Activated naive CD4-positive, alpha-beta T cell treated with Interleukin-2 at 50 U/mL for 16 hours (primary cell): Measurements from ENCODE around the gene ZFAND5.

Experiments
- DNase-seq: peaks from one replicate; pipeline ENCODE4 v3.0.0-alpha.2; 2020

ZFAND5 gene, protein sequence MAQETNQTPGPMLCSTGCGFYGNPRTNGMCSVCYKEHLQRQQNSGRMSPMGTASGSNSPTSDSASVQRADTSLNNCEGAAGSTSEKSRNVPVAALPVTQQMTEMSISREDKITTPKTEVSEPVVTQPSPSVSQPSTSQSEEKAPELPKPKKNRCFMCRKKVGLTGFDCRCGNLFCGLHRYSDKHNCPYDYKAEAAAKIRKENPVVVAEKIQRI

DNA sequence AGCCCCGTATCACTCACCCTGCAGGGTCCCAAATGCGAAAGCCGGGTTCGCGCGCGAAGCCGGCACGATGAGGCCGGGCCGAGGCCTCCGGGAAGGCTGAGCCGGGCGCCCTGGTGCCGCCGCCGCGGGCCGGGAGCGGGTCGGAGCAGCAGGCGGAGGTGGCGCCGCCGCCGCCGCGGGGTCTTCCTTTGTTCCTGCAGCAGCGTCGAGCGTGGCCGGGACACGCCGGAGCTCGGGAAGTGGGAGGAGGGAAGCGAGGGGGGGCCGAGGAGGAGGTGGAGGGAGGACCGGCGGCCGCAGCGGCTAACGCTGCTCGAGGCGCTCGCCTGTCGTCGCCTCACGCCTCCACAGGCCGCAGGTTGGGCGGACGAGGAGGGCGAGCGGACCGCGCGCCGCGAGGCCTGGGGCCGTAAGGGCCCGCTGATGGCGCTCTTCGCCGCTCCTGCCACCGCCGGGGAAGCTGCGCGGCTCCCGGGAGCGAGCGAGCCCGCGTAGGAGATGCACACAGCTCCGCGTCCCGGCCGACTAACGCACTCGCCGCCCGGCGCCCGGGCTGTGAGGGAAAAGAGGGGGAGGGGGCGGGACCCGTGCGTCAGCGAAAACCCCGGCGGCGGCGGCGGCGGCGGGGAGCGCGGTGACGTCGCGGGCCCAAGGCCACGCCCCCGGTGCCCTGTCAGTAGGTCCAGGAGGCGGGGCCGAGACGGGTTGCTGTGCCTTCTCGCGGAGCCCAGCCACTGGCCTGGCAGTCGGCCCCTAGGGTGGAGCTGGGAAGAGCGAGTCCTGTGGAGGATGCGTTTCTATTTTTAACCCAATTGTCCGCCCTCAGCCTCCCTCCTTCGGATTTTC, at the start of gene ZFAND5:
ZFAND5 (minus strand) TSS at position 530 of the 846 bp plus-strand sequence. CDS start 4,430 bp downstream, outside the sequence.
- DNase-seq = peak; percentile 93

DNA sequence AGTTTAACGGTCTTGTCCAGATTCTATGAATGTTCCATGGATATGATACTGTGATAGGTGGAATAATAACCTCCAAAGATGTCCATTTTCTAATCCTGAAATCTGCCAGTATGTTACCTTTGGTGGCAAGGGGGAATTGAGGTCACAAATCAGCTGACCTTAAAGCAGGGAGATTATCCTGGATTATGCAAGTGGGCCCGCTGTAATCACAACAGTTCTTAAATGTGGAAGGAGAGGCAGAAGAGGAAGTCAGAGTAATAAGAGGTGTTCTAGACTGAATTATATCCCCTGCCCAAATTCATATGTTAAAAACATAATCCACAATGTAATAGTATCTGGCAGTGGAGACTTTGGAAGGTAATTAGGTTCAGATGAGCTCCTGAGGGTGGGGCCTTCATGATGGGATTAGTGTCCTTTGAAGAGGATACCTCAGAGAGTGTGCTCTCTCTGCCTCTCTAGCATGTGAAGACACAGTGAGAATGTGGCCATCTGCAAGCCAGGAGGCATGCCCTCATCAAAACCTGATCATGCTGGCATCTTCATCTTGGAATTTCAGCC, 47.6 kb upstream of the ZFAND5 start:
- no peak for DNase-seq

DNA sequence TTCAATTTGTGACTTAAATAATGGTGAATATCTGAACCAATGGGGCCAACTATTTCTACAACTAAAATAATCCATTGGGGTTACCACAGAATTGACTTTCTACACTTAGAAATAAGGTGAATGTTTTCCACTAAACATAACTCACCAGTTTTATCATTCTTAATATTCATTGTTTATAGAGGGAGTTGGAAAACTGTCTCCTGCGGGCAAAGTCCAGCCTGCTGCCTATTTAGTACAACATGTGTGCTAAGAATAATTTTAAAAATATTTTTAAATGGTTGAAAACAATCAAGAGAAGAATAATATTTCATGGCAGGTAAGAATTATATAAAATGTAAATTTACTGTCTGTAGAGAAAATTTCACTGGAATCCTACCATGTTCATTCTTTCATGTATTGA, 45.2 kb upstream of the ZFAND5 start:
- DNase-seq = no peak

DNA sequence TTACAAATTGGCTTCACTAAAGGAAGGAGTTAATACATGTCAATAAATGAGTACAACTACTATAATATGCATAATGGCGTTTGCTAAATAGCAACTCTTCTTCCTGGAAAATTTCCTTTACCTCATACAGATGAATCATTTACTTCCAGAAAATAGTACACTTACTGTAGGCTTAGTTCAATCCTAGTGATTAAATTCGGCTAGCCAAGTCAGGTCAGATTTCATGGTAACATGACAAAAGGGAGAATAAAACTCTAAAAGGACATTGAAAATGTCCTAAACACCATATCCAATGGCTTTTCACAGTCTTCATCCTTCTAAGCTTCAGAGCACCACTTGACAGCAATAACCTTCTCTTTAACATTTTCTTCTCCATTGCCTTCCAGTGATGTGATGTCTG, 42.1 kb upstream of the ZFAND5 start:
- DNase-seq = no peak

DNA sequence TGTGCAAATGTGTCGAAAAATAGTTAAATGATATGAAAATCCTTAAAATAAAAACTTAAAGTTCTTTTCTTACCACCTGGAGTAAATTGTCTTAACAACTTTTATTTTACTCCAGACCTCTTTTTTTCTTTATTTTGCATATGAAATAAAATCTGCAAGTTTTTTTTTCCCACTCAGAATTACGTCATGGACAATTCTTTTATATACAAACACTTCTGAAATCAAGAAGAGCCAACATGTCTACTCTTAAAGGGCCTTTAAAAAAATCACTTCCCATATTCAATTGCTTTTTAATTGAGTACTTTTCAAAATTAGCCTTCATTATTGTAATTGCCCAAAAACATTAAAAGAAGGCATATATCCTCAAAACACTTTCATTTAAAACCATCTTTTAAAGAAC, 37.7 kb upstream of the ZFAND5 start:
- DNase-seq = no peak

DNA sequence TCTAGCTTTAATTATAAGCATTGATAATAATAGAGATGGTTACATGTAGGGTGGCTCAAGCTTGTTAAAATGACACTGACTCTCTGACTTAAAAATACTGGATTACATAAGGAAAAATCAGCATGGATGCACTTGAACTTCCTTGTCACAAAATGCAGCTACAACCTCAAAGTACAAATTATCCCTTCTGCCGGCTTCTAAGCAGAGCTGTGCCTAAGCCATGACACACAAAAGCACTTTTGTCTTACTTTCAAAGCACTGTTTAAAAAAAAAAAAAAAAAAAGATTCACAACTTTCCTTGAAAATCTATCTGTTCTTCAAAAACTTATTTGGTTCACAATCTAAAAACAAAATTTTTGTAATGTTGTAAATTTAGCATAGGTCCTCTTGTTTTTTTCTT, 36.4 kb upstream of the ZFAND5 start:
- no peak for DNase-seq

DNA sequence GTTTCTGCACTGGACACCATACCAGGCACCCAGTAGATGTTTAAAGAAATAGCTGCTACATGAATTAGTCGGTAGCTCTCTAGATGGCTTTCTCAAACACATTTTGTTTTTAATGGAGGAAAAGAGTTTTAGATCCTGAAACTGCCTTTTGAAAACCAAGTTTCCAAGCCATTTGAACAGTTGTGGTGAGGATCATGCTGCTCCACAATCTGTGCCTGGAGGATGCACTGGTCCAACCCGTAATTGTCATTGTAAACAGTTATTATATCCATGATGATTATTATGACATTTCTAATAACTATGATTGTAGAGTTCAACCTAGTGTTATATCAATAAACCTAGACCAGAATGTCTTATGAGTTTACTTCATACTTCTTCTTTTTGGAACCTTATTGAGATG, 35.9 kb upstream of the ZFAND5 start:
- no peak for DNase-seq

DNA sequence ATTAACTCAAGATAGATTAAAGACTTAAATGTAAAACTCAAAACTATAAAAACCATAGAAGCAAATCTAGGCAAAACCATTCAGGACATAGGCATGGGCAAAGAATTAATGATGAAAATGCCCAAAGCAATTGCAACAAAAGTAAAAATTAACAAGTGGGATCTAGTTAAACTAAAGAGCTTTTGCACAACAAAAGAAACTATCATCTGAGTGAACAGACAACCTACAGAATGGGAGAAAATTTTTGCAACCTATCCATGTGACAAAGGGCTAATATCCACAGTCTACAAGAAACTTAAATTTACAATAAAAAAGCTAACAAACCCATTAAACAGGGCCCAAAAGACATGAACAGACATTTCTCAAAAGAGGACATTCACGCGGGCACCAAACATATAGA, 34.4 kb upstream of the ZFAND5 start:
- no peak for DNase-seq

DNA sequence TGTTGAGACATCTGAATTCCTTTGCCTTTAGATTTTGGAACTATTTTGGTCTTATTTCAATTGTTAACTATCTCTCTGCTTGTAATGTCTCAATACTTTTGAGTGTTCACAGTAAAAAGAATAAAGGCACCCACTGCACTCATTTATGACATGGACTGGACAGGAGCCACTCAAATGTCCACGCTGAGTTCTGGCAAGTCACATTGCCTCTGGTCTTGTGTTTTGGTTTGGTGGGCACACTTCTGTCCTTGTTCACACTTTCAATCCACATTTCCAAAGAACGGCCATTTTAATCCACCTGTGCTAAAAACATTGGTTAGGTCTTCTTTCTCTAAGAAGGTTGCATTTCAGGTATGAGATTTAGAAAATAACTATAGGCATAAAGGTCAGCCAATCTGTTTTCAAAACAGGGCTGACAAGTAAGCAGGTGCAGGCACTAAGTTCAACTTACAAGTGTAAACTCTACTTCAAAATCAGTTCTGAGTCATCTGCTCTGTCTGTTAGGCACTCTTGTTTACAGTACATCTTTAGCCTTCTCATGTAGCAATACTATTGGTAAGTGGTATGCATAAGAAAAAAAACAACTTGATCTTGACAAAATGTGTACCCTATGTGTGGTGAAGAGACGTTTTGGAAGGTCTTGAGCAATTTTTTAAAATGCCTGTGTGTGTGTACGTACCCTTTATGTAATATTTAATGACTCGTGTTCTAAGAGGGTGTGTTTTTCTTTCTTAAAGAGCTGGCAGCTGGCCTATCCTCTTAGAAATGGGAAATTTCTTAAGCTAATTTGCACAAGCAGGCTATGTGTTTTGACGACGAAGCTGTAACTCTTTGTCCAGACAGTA, 31.5 kb upstream of the ZFAND5 start:
- DNase-seq = no peak

DNA sequence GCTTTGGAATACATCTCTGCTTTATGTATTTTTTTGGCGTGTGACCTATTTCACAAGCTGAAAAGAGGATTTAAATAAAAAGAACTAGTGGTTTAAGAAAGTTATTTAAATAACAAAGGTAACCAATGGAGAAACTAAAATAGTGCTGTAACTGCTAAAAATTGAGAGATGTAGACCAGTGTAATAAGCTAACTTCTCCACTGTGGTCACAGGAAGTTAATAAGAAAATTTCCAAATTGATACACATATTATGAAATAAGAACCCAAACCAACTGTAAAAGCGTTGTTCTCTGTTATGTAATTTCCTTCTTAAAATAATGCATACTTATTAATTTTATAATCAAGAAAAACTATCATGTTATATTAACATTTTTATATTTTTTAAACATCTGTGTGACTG, 29.1 kb upstream of the ZFAND5 start:
- DNase-seq = no peak

DNA sequence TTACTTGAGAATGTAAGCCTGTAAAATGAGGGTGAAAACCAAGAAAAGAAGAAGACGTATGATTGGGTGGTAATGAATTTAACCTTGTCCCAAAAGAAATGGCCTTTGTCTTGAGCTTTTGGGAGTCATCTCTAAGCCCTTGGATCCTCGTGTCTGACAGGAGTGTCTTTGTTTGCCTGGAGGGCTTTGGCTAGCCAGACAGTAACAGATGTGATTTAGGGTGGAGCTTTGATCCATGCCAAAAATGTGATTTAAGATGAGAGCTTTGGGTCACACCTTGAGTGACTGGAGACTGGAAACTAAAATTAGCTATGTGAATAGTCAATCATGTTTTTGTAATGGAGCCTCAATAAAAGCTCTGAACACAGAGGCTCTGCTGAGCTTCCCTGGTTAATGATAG, 25.9 kb upstream of the ZFAND5 start:
- DNase-seq = no peak

DNA sequence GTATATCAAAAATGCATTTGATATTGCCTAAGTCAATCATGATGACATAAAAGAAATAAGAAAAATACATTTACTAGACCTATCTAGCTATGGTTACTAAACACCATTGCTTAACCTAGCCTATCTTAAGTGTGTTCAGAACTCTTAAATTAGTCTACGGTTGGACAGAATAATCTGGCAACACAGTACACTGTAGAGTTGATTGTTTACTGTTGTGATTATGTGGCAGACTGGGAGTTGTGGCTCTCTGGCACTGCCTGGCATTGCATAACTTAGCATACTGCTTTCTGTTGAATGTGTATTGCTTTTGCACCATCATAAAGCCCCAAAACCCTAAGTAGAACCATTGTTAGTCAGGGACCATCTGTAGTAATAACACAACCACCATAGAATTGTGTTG, 21.2 kb upstream of the ZFAND5 start:
- no peak for DNase-seq

DNA sequence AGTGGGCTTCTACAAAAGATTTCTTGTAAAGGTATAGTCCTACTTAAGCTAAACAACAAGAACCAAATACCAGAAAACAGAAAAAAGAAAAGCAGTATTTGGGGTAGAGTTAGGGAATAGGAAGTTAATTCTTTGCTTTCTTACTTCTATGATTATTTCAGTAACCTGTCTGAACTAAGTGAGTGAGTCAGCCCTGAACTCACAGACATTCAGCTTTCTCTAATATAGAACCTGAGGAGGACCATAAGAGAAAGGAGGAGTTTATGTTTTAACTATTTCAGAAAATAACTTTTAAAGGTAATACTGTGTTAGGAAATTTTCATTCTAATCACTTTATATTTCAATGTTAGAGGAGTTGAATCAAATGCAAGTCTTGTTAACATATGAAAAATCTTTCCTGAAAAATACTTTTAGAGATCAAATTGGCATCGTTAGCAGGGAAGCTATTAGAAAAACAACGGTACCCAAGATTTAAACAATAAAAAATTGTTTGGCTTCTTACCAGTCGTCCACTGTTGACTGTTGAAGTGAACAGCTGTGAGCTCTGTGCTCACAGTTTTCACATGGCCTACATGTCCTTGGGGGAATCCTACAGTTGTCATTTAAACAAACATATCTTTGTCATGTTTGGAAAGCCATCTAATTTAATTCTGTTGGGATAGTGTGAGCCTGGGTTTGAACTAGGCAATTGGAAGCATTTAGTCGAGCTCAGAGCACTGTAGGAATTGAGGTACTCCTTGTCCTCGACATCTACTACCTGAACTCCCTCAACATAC, 19.9 kb upstream of the ZFAND5 start:
- DNase-seq = no peak

DNA sequence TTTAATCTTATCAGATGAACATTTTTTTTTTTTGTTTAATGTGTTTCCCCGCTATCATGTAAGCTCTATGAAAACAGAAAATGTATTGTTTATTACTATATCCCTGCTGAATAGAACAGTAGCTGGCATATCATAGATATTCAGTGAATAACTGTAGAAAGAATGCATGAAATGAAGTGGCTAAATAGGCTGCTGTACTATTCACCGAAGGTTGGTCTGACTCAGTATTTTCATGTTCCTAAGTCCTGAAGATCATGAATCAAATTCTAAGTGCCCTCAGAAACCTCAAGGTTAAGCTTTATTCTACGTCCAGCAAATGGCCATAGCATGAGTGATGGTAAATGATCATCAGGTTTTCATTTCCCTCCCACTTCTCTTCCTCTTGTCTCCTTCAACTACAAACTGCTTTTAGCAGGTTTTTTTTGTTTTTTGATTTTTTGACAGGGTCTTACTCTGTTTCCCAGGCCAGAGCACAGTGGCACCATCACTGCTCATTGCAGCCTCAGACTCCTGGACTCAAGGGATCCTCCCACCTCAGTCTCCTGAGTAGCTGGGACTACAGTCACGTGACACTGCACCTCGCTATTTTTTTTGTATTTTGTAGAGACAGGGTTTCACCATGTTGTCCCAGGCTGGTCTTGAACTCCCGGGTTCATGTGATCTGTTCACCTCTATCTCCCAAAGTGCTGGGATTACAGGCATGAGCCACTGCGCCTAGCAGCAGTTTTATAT, 19.1 kb upstream of the ZFAND5 start:
- DNase-seq = no peak

DNA sequence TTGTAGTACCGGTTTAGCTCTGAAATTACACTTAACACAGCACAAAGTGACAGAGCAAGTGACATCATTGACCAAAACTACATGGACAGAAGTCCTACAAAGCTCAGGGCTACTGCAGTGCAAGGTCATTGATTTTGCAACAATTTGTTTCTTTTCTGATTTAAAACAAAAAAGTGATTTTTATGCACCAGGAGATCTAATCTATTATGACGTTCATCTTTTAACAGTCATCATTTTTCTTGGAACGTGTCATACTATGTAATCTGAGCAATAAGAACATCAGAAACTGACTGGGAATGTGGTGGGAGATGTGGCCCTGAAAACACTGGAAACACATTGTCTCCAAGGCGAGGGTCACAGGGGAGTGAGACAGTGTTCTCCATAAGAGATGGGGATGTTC, 17.4 kb upstream of the ZFAND5 start:
- DNase-seq = no peak

DNA sequence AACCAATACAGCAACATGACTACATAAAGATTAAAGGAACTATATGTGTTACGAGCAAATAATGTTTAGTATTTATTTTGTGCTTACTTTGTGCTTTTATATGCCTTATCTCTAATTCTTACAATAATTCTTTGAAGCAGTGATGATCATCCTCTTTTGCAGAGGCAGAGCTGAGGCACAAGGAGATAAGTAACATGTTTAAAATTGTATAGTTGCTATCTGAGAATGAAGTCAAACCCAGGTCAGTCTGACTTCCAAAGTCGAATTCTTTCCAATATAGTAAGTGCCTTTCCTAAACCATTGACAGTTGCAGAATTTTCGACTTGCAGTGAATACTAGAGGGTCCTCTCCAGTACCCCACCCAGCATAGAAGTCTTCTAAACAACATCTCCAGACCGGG, 12.0 kb upstream of the ZFAND5 start:
- DNase-seq = no peak

DNA sequence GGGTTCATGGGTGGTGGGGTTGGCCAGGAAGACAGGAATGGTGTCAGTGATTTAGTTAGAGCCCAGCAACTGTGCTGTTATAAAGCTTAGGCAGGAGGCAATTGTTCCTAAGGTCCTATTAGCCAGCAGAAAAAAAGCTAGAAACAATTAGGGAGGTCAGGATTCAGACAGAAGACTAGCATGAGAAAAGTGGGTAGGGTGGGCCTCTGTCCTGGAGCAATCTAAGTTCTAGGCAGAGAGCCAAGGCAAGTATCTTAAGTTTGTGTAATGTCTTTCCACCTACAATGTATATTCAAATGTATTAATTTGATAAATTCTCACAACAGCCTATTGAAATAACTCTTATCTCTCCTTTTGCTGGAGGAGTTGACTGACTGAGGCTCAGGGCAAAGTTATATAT, 6.1 kb upstream of the ZFAND5 start:
- DNase-seq = no peak

DNA sequence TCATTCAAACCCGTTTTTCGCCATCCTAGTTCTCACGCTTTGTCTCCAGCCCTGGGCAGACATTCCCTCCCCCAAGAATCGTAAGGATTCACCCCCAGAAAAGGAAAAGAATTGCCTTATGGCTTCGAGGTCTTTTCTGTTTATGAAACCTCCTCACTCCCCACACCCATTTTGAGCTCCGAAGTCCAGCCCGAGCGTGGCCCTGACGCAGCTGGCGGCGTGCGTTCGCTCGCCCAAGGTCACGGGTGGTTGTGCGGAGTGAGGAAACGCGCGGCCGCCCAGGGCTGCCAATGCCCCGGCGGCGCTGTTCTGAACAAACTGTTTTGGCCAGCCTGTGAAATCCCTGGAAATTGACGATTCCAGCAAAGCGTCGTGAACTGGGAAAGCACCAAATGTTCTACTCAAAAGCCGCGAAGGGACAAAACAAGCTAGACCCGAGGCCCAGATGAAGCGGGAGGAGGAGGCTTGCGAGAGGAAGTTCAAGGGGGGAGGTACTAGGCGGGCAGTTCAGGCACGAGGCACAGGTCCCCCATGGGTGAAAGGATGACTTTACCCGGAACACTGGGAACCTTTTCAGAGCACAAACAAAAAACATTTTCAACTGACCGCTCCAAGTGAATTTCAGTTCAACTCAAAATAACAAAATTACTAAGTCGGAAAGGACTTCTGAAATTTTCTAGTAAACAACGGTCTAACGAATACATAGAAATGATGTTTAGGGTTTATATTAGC, 683 bp upstream of the ZFAND5 start:
- DNase-seq = peak; percentile 60

DNA sequence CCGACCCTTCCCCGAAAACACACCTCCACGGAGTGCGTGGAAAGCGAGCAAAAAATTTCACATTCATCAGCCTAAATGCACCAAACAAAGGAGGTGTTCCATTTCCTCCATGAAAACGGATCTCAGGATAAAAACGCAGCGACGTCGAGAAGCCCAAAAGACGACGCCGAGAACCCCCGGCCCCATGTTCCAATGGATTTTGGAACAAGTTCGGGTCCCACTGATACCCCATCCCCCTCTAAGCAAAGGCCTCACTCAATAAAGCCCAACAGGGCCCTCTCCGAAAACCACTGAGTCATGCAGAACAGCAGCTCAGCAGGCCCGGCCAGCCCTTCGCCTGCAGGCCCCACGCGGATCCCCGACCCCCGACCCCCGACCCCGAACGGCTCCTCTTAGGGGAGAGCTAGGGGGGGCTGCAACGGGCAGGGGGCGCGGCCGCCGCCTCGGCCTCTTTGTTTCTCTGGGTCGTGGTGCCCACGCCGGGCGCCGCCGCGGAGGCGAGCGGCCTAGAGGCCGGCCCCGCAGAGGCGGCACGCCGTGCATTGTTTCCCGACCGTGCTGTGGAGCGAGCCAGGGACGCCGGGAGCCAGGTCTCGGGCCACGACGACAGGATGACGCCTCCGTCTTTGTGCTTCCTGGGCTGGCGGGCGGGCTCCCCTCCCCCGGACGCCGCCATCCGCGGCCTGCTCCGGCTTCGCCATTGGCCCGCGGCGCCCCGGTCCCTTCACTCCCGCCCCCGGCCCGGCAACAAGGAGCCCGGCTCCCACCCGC, 915 bp downstream of the ZFAND5 start:
- DNase-seq = peak; percentile 76

DNA sequence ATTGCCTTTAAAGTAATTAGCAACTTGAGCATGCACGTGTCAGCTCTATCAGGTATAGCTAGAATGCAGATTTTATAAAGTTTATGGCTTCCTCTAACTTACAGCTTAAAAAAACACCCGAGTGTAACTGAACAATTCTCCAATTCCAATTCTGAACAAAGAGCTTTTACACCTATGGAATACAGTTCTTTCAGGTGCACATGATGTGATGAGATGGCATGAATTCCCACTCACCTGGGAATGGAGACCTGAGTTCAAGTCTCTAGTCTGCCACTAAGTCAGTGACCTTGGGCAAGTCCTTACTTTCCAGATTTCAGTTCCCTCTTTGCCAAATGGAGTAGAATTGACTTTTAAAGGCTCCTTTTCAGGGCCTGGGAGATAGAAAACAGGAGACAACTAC, 1.8 kb downstream of the ZFAND5 start:
- no peak for DNase-seq
